GM18520 (cell line): ENCODE measurements around the gene CD151.

Experiments used
- ATAC-seq: cut with Tn5 transposase; IDR thresholded peaks from one replicate; pipeline ENCODE4 v1.9.1; 2021; ENCODE audit not compliant: unreplicated experiment

The CD151 gene

GRCh38 chr11:796565-797295 is 36.0 kb upstream of the CD151 start:
- ATAC-seq = no peak

DNA sequence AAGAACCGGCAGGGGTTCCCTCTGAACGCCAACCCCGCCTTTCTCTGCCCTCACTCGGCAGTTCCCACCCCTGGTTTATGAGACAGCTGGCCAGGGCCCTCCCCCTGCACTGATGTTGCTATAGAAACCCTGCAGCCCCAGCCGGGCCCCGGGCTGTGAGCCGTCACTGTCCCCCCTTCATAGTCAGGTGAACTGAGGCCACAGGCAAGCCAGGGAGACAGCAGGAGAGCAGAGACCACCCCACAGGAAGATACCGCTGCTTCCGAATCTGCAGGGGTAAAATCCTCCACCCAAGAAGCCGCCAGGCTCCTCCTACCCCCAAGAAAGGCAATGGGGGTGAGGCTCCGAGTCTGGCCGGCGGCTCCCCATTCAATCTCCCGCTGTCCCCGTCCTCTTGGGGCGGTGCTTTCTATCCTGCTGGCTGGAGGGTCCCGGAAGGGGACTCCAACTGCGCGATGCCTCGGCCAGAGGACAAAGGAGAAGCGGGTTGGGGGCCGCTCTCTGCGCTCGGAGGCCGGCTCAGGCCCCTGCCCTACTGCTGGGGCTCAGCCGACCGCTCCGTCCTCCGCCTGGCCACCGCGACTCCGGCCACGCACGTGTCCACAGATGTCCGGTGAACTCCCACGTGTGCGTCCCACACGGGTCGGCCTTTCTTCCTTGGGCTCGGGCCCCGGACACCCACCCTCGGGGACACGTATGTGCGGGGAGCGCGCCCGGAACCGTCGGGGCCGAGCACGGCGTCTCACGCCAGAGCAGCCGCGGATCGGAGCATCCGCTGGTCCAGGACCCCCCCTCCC is 35.3 kb upstream of the CD151 start:
- ATAC-seq = peak; percentile 21

GRCh38 chr11:798093-798713 is 34.5 kb upstream of the CD151 start, which contains the start of gene SLC25A22:
SLC25A22 (minus strand) TSS chr11:798281; CDS start chr11:795006, 3,275 bp downstream.
- peak; percentile 51 for ATAC-seq

DNA sequence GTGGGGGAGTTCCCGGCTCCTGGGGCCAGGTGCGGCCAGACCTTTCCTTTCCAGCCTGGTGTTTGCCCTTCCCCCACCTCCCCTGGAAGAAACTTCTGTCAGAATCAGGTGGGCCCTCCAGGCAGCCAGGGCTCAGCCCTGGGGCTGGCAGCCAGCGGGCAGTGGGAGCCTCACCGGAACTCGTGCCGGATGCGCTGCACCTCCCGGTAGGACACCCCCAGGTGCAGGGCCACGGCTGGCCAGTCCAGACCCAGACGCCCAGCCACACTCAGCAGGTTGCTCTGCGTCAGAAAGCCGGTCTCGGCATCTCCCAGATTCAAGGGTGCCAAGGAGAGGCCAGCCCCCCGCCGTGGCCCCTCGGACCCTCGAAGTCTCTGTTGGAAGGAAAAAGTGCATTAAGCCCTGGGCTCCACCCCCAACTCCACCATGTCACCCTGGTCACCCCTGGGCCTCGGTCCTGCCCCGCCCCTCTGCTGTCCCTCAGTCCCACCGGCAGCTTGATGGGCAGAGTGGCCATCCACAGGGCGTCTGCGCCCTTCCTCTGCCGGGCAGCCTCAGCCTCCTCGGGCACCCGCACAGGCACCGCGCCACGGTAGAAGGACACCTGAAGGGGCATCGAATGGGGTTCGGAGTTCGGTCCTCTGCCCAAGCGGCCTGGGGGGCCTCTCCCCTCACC is 33.0 kb upstream of the CD151 start:
- no peak for ATAC-seq

DNA sequence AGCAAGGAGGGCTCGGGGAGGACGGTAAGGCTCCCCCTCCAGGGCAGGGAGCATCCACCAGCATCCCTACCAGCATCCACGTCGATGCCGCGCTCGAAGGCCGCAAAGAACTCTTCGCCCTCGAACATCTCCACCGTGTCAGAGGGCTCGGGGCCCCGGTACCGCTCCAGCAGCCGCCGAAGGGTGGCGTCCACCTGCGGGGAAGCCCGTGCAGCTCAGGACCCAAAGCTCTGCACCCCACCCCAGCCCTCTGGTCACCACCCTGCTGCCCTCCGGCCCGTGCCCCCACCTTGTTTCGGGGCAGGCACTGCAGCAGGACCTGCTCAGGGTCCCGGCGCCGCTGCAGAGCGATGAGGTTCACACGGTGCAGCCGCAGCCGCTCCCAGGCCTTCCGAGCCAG is 32.3 kb upstream of the CD151 start:
- no peak for ATAC-seq

GRCh38 chr11:801097-801780 is 31.5 kb upstream of the CD151 start:
- no peak for ATAC-seq

GRCh38 chr11:802018-802617 is 30.6 kb upstream of the CD151 start:
- ATAC-seq = no peak

DNA sequence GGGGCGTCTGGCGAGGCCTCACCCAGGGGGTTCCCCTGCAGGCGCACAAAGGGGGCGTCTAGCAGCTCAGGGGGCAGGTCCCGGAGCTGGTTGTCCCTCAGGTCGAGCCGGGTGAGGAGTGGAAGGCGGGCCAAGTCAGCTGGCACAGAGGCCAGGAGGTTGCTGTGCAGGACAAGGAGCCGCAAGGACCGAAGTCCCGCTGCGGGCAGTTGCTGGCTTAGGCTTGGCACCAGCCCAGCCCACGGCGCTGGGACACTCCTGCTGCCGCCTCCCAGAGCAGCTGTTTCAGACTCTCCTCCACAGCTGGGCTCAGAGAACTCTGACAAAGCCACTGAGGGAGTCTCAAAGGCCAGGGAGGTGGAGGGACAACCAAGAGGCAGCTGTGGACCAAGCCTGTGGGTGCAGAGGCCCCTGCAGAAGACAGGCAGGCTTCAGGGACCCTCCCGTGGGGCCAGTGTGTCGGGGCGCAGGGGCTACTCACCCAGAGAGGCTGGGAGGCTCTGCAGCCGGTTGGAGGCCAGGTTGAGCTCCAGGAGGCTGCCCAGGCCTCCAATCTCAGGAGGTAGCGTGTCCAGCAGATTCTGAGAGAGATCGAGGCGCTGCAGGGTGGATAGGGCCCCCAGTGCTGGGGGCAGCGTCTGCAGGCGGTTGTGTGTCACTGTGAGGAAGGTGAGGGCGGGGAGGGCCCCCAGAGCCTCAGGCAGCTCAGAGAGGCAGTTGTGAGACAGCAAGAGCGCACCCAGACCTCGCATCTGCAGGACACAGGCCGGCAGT is 29.9 kb upstream of the CD151 start:
- no peak for ATAC-seq

DNA sequence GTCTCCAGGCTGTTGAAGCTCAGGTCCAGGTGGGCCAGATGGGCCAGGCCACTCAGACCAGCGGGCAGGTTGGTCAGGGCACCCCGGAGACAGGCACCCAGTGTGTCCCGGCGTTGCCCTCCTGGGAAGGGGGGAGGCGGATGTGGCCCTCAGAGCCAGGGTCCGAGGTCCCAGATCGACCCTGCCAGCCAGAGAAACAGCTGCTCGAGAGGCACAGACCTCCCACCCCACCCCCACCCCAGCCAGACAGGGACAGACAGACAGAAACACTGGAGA is 29.3 kb upstream of the CD151 start:
- ATAC-seq = no peak

DNA sequence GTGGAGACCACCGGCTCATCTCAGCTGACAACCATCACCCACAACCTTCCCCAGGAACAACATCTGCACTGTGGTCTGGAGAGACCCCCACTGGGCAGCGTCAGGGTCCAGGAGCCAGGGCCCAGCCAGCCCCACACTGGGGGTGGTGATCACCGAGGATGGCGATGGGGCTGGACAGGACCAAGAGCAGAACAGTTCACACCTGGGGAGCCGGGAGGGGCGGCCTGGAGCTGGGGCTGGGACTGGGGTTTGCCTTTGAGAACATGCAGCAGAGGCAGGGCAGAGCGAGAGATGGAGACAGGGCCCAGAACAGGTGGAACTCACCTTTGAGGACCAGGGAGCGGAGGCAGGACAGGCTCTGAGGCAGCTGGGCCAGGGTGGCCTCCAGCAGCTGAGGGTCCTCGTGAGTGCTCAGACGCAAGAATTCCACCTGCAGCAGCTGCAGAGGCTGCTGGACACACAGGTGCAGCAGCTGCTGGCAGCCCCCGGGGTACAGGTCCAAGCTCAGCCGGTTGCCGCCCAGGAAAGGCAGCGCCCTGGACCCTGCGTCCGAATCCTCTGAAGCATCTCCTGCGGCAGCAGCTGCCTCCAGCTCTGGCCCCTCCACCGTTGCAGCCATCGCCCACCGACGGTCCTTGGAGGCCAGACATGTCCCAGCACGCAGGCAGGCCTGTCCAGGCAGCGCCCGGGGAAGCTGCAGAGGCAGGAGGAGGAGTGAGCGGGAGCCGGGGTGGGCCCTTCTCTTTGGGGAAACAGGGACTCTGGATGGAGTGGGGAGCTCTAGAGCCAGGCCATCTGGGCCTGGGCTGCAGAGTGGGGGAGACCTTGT is 28.8 kb upstream of the CD151 start:
- ATAC-seq = no peak

GRCh38 chr11:804599-804964 is 28.2 kb upstream of the CD151 start:
- no peak for ATAC-seq

DNA sequence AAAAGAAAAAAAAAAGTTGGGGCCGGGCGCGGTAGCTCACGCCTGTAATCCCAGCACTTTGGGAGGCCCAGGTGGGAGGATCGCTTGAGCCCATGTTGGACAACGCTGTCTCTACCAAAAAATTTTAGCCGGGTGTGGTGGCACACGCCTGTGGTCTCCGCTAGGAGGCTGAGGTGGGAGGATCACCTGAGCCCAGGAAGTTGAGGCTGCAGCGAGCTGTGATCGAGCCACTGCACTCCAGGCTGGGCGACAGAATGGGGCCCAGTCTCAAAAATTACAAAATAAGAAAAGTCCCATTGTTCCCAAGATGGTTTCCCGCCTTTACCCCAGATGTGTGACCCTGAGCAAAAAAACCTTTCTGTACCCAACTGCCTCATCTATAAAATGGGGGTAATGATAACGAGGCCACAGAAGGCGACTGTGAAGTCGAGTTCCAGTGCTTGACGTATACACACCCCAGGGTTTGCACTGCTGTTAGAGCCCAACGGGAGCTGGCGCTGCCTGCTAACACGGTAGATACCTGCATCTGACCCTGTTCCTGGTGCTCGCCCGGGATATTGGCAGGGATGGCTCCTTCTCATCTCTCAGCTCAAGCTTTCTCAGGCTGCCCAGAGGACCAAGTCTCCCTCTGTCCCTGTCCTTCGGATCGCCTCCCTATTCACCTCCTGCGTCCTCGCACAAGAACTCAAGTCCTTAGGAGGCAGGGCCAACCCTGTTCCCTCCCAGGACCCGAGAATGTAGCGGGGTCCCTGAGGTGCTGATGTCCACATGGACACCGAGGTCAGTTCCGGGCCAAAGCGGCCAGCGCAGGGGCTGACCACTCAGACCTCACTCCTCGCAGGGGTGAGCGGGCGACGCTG is 24.1 kb upstream of the CD151 start:
- no peak for ATAC-seq

DNA sequence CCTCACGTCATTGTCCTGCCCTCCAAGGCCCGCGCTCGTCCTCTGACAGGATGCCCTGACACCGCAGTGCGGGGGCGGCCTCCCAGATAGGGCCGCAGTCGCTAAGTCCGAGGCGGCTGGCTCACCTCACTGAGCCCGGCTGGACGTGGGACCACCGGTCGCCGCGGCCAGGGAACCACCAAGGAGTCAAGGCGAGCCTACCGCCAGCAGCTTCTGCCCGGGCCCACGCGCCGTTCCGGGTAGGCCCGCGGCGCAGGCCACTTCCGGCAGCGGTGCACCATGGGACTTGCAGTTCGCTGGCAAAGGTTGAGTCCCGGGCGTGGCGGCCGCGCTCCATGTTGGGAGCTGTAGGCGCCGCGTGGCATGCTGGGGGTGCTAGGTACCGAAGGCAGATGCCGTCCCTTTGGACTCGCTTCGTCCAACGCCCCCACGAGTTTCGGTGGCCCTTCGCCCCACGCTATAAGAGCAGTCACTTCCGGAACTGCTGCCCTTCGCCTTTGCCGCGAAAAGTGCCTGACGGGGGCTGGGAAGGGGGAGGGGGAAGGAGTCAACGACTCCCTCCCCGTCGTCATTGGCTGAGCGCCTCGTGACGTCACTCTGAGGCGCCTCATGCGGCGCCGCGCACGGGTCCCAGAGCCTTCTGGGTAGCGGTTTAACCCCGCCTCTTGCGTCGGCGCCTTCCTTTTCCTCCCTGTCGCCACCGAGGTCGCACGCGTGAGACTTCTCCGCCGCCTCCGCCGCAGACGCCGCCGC is 23.3 kb upstream of the CD151 start, which contains the start of gene RPLP2:
Gene RPLP2, plus strand, starts transcription at position 681 of the 753 bp plus-strand sequence. CDS start 268 bp downstream, outside the sequence.
- ATAC-seq = peak; percentile 64

DNA sequence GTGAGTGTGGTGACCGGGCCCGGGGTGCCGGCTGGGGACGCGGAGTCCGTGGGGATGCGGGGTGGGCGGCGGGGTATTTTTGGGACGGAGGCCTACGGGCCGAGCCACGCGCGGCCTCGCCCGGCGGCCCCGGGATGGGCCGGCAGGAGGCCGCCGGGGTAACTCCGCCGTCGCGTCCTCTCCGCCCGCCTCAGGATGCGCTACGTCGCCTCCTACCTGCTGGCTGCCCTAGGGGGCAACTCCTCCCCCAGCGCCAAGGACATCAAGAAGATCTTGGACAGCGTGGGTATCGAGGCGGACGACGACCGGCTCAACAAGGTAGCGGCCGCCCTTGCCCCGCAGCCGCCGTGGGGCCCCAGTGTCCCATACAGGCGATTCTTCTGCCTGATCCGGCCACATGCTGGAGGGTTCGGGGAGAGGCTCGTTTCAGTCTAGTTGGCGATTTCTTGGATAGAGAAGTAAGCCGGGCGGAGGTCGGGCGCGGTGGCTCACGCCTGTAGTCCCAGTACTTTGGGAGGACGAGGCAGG is 22.6 kb upstream of the CD151 start:
- ATAC-seq = no peak

- ATAC-seq = no peak
Observed at GRCh38 chr11:811446-812245, 21.1 kb upstream of the CD151 start.

- no peak for ATAC-seq
Observed at GRCh38 chr11:812390-812789, 20.4 kb upstream of the CD151 start.
